GM21786 (cell line): ENCODE results near the gene ERI3.

Source experiments
- ATAC-seq: cut with Tn5 transposase; IDR thresholded peaks from one replicate; pipeline ENCODE4 v1.9.1; 2021; ENCODE audit not compliant: unreplicated experiment

The ERI3 gene

DNA sequence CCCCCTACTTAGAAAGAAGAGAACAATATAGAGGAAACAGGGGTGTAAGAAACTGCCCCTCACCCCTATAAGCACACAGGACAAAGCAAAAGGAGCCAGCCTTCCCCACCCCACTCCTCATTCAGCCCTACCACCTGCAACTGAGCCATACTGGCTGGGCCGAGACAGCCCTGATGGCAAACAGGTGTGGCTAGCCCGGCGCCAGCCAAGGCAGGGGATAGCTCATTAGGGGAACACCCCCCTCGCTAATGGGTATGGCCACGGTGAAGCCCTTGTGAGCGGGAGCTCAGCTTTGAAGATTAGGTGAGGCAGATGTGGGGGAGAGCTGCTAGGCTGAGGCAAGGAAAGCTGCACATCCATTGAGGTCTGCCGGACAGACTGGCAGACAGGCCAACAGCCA, 65.5 kb downstream of the ERI3 start:
- ATAC-seq, result no peak

DNA sequence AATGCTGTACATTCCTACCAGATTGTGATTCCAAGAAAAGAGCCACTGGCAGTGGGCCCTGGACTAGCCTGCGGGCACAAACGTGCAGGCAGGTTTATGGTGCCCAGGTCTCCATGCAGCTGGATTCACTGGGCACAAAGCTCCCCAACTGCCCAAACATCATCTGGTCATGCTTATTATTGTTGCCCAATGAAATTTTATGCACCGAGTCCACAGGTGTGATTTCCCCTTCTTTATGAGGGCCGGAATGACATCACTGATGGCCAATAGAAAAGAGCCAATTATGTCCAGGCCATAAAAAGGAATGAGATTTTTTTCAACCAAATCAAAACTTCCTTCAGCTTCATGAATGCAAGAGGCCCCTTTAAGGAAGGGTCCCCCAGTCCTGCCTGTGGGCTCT, 66.2 kb downstream of the ERI3 start:
- no peak for ATAC-seq

DNA sequence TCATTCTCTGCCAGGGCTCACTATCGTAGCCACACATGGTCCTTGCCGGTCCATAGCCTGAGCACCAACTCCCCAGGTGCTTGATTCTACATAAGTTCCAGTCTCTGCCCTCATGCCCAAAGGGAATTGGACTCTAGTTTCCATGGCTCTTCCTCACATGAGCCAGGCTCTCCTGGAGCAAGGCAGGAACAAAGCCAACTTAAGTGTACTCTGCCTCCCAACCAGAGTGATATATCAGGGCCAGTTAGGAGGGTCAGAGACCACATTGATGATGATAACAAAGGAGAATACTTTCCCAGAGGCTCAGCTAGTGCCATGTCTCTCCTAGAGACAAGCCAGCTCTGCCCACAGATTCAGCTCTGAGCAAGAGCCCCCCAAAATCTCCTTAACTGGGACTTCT, 70.9 kb downstream of the ERI3 start:
- ATAC-seq, result no peak

DNA sequence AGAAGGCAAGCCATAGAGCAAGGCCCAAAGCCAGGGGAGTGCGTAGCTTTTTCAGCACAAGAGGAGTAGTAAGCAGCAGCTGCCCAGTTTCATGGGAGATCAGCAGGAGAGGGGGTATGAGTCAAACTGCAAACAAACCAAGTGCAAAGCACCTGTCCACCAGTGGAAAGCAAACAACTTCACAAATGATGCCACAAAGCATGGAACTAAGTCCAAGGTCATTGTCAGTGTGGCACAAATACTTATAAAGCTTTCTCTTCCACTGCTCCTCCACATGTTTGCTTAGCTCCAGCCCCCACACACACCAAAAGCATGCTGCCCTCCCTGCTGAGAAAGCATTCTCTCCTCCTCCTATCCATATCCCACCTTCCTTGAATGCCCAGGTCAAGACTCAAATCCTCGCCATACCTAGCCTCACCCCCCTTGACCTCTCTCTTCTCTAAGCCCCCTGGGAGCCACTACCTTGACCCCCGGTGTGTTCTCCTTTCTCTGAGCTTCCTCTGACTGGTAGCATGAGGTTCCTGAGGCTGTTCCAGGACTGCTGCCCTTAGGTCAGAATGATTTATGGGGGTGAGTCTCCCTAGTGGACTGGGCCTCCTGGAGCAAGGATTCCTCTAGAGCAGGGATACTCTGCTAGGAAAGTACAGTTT, 71.4 kb downstream of the ERI3 start:
- no peak for ATAC-seq

DNA sequence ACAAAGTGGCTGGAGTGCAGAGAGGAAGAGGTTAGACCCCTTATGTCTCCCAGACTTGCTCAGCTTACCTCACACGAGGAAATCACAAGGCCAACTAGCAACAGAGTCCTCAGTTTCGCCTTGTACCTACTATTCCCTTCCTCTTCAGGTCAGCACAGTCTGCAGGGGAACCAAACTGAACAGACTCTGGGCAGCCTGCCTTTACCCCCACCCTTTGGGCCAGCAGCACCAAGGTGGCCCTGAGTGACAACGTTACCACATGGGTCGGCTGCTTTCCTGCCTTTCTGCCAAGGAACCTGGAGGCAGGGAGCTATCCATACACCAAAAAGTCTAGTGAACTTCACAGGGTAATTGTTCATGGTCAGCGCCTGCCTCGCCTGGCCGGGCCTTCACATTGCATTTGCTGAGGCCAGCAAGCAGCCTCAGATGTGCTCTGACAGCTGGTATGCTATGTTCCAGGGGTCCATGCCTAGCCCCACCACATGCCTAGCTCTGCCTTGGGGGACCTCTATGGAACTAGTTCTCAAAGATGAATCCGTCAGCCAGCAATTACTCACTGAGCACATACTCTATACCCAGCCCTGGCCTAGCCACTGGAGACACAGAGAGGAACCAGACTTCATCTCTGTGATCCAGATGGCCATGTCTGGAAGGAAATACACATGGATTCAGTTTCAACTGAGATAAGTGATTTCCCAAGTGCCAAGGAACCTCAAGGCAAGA, 72.2 kb downstream of the ERI3 start:
- ATAC-seq, result no peak

DNA sequence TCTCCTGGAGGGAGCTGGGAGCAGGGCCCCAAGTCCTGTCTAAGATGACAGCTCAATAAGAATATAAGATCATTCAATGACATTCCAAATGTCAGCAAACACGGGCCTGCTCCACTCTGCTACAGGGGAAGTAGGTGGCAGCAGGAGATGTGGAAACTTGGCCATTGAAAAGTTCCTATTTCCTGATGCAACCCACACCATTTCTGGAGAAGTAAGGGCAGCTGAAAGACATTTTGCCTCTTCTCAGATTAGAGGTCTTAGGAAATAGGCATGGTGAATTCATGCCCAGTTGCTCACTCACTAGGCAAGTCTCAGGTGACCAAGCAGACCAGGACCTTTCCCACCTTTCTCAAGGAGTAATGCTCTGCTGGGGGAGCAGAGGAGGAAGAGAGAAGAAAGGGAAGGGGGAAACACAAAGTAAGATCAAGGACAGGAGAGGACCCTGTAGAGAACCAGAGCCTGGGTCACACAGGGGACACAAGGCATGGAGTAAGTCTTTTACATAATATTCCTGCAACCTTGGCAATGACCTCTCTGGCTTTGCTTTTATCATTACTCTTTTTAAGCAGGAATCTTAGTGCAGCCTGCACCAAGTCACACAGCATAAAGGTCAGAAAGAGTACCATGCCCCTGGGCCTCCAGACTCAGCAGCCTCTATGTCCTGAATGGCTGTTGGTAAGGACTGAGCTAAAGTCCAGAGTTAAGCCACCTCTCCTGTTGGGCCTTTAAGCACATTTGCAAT, 72.9 kb downstream of the ERI3 start:
- no peak for ATAC-seq

DNA sequence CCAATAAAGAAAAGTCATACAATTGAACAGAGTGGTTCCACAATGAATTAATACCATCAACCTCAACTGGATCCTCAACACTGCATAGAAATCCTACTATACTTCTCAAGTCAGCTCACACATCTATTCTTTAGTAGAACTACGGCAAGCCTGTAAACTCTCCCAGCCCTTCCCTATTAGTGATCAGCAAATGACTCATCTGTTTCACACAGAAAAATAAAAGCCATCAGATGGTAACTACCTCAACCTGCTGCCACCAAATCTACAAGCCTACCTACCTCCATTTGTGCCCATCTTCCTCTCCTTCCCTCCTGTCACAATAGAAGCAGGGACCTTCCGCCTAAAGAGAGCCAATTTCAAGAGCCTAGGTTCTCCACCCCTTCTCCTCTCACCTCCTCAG, 78.2 kb downstream of the ERI3 start:
- ATAC-seq, result no peak

DNA sequence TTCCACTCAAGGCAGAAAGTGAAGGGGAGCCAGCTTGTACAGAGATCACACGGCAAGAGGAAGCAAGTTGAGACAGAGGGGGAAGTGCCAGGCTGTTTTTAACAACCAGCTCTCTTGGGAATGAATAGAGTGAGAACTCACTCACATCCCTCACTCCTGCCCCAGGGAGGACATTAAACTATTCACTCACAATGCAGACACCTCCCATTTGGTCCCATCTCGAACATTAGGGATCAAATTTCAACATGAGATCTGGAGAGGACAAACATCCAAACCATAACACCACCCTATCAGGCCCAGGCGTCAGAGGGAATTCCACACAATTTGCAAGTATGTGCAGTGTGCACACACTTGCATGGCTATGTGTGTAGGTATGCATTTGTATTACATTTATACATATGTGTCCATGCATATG, 79.1 kb downstream of the ERI3 start:
- ATAC-seq, result no peak

DNA sequence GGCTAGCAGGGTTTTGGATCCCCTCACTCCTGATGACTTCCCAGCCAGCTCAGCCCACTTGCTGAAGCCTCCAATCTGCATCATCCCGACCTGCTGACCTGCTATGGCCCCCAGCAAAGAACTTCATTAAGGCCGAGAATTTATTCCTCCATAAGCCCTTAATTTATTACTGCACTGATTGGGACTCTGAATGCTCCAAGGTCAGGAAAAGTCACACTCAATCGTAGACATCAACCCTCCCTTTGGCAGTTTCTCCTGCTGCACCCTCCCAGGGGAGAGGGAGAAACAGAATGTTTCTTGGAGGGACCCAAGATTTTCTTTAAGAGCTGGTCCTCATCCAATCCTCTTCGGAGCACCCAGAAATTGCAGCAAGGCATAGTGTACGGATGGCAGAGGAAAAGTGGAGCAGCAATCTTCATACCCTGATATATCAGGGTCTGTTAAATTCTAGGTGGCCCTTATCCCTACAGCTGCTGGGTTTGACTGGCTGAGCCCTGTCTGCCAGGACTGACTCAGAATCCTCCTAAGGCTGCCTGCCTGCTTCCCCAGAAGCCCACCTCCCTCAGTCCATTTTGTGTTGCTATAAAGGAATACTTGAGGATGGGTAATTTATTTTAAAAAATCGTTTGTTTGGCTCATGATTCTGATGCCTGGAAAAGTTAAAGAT, 79.6 kb downstream of the ERI3 start:
- no peak for ATAC-seq

DNA sequence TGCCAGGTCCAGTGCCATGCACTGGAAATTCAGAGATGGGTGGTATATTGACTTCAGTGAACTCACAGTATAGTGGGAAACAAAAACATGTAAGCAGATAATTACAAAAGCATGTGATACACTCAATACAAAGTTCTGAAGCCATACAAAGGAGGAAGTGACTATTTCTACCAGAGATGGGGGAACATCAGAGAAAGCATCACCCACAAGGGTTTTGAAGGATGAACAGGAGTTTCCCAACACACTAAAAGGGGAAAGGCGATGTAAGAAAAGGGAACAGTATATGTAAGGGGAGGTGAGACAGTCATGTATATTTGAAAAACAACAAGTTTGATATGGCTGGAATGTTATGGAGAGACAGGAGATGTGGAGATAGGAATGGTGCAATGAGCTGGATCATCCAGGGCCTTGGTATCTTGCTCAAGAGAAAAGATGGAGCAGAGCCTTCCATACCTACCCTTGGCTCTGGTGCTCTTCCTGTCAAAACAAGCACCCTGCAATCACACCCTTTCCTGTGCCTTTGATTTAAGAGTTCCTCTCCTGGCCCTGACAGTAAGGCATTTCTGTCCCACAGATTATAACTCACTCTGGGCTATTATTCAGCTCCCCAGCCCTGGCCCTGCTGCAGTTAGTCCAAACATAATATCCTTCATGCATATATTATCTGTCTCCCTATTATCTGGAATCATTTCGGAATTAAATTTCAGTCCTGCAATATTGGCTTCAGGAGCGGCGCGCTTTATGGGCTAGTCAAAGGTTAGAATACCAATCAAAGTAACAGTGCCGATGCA, 81.3 kb downstream of the ERI3 start:
- ATAC-seq, result no peak

DNA sequence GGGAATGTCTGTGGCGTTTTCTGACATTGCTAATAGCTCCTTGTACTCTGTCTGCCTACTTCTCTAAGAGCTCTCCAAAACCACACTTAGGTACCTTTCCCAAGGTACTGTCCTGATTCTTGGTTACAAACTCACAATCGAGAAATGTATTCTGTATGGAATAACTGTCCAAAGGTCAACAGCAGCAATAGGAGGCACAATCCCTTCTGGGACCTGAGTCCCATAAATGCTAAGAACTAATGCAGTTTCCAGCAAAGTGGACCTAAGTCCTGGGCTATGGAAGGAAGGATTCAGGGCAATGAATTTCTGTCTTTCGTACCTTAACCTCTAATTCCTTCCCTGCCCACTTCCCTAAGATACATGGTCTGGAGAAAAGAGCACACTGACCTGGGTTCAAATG, 82.1 kb downstream of the ERI3 start:
- ATAC-seq, result no peak

DNA sequence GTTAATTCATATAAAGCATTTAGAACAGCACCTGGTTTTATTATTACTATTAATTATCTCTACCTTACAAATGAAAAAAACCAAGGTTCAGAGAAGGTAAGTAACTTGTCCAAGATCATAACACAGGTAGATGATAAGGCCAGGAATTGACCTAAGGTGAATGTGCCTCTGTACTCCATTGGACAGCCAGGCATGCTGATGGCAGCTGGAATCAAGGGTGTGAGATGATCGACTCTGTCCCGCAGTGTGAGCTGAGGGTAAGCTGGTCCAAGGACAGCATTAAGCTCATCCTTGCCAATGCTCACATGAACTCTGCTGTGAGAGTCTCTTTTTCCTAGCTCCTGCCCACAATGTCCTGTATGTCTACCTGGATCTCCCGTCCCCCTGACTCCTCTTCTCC, 83.4 kb downstream of the ERI3 start:
- no peak for ATAC-seq

DNA sequence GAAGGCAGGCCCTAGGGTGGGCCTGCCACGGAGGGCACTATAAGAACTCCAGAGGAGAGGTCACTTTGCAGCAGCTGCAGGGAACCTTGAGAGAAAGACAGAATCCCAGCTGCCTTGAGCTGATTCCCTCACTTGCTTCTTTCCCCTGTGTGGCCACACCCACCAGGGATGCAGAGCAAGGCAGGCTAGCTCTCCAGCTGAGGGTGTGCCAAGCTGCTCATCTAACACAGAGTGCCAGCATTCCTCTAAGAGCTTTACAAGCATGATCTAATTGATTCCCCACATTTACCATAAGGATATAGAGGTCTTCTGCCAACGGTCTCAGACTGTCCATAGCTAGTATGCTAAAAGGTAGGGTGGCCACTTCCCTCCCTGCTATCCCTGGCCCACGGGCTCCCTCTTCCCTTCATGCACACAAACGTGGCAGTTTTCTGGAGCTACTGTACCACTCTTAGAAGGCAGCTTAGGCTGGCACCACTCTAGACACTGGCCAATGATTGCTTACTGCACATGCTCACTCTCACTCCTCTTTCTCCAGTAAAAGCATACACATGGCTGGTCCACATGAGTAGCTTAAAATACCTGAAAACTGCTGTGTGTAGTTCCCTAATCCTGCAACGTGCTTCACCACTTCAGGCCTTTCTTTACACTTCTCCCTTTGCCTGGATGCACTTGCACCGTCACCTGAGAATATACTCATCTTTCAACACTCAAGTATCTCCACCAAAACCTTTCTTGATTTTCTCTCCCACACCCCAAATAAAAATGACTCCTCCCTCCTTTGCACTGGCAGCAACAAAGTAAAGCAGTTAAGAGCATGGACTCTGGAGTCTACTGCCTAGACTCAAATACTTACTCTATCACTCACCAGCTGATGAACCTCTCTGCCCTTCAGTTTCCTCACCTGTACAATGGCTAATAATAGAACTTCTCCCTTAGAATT, 84.1 kb downstream of the ERI3 start:
- no peak for ATAC-seq

DNA sequence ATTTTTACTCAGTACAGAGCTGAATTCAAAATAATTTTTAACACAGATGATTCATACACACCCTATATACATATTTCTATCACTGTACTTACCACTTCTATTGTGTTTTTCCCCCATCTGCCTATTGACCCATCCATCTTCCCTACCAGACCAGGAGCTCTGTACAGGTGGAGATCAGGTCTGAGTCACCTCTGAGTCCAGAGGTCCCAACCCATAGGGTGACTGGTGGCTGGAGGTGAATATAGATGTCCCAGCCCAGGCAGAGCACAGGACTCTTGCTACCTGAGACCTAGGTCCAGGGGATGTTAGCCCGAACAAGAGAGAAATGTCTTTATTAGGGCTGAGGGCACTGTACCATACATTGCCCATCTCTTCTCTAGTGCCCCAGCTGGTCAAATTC, 87.0 kb downstream of the ERI3 start:
- ATAC-seq, result no peak

DNA sequence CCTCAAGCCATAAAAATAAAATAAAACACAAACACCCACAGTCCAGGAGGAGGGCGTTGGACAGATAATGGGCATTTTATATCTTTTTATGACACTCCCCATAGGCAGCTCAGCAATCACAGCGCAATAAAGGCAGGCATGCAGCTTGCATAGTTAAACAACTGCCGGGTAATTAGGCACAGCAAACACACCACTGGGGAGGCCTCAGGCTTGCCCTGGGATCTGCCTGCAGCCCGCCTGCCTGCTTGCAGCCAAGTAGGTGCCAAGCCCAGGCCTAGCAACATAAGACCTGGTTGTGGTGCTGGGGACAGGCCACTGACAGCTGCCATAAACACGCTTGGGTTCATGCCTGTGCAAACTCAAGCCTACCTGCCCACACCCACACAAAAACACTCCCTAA, 87.6 kb downstream of the ERI3 start:
- ATAC-seq, result no peak

DNA sequence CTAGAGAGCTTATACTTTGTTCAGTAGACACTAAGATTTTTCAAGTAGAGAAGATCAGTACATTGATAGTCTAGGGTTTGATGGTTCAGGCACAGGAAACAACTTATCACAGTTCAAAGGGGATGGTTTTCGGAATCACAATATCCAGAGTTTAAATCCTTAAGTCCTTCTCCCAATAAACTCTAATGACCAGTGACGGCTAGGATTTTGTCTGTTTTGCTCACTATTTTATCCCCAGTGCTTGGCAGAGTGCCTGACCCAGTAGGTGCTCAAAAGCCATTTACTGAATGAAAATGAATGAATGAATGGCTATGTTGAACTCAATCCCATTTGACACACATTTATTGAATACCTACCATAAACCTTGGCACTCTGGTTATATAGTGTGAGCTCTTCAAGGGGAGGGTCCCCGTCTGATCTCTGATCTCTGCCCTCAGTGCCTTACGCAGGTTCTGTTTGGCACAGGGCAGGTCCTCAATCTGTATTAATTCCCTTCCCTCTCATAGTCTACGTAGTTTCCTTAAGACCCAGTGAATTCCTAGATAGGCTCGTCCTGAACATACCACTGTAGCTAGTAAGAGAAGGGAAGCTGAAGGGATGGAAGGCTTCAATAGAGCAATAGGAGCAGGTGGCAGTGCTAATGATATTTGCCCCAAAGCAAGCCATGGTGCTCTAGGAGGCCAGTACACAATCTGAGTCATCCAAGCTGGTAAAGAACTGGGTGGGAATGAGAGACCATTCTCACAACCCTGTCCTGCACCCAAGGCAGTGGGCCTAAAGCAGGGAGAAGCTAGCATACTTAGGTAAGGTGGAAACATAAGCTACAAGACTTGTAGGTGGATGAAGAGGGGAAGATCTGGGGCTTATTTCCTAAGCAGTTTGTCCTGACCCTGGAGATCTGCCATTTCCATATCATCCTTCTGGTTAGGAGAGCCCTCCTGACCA, 88.4 kb downstream of the ERI3 start:
- ATAC-seq, result no peak

DNA sequence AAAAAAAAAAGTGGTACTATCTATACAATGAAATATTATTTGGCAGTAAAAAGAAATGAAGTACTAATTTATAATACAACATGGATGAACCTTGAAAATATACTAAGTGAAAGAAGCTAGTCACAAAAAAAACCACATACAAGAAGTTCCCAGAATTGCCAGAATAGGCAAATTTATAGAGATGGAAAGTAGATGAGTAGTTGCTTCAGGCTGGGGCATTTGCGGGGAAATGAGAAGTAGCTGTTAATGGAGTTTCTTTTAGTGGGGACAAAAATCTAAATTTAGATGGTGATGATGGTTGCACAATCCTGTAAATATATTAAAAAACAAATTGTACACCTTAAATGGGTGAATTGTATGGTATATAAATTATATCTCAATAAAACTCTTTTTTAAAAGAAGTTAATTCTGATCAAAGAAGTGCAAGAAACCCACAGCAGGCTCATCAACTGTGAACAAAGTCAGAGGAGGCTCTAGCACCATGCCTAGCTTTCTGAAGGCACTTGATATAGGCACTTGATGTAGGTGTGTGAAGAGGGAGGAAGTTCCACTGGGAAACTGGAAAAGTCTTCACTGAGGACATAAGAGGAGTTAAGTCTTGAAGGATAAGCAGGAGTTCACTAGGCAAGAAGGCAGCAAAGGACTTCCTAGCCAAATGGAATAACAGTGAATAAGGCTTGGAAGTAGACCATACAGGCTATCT, 89.2 kb downstream of the ERI3 start:
- ATAC-seq, result no peak

DNA sequence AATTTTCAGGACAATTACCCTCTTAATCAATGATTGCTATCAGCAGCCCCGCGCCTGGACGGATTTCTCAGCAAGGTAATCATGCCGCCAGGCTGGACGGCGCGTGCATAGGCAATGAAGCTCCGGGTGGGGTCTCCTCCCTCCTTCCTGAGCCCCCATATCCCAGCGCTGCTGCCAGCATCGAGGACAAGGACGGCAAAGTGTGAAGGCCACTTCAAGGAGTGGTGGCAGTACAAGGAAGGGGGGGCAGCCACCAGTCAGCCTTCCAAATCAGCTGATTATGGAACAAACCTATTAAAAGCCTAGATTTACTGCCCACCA, 90.6 kb downstream of the ERI3 start:
- no peak for ATAC-seq
